ENCODE measurements around the gene USP48. TPM values are rescaled to one million over a fixed set of nuclear protein-coding genes. Genes with fewer than 3 reads are reported as not detected.
"Not testable (repeated sequence)": the region's sequence is repeated elsewhere in the genome, so short reads cannot be mapped to it uniquely, and the experiment has no call there.

USP48 gene
- total RNA-seq, 4 donors from 2014 or later: 23.1 to 92.5 (median 64.4) TPM

DNA sequence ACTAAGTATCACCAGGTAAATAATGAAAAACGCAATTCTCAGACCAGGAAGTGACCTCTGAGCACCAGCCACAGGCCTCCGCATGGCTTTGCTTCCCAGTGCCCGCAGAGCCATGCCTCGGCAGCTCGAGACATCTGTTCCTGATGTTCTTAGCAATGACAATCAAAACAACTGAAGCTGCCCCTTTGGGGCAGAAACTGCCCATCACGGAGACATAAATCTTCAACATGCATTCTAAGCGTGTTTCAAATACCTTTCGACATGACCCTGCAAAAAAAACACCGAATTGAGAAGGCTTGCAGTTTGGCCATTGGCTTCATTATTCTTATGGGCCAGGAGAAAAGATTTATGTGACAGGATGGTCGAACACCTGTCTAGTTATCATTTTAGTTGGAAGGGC is 108.0 kb downstream of the USP48 start:
- no peaks in the 10 kb centered on the region for H3K36me3 ChIP-seq
- H3K9me3 ChIP-seq: no peaks in the 10 kb centered on the region
- intact Hi-C loops (cut with DNase I; ENCODE audit: low total_unique reads): no loop called here
- H3K27me3 ChIP-seq: peaks cover 0 to 6% of the 10 kb centered on the region in 2 donors
- no peak for TF ChIP-seq POLR2A (IDR thresholded peaks at IDR 0.05)
- TF ChIP-seq, protein P1, sequence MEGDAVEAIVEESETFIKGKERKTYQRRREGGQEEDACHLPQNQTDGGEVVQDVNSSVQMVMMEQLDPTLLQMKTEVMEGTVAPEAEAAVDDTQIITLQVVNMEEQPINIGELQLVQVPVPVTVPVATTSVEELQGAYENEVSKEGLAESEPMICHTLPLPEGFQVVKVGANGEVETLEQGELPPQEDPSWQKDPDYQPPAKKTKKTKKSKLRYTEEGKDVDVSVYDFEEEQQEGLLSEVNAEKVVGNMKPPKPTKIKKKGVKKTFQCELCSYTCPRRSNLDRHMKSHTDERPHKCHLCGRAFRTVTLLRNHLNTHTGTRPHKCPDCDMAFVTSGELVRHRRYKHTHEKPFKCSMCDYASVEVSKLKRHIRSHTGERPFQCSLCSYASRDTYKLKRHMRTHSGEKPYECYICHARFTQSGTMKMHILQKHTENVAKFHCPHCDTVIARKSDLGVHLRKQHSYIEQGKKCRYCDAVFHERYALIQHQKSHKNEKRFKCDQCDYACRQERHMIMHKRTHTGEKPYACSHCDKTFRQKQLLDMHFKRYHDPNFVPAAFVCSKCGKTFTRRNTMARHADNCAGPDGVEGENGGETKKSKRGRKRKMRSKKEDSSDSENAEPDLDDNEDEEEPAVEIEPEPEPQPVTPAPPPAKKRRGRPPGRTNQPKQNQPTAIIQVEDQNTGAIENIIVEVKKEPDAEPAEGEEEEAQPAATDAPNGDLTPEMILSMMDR (IDR thresholded peaks at IDR 0.05): no peak
- no peak overlapping the region for H3K4me3 ChIP-seq
- peaks cover 0 to 4% of the 10 kb centered on the region in 2 donors for H3K4me1 ChIP-seq
- no peak overlapping the region for H3K27ac ChIP-seq
- DNase-seq: no peak

DNA sequence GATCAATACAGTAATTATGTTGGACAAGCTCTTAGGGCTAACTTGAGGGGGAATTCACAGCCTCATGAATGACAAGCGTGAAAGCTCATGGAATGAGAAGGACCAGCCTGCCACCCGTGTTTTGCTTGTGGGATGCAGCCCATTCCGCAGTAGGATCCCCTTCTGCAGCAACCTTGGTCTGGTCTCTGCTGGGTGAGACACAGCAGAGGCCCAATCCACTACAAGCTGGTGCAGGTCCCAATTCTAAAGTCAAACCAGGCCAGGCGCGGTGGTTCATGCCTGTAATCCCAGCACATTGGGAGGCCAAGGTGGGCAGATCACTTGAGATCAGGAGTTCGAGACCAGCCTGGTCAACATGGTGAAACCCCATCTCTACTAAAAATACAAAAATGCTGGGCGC is 109.1 kb downstream of the USP48 start:
- H3K27ac ChIP-seq; intact Hi-C loops (cut with DNase I; ENCODE audit: low total_unique reads); H3K27me3 ChIP-seq; H3K36me3 ChIP-seq; H3K4me3 ChIP-seq; H3K9me3 ChIP-seq; DNase-seq: not testable (repeated sequence)
- peaks cover 0 to 13% of the 10 kb centered on the region in 2 donors for H3K4me1 ChIP-seq

DNA sequence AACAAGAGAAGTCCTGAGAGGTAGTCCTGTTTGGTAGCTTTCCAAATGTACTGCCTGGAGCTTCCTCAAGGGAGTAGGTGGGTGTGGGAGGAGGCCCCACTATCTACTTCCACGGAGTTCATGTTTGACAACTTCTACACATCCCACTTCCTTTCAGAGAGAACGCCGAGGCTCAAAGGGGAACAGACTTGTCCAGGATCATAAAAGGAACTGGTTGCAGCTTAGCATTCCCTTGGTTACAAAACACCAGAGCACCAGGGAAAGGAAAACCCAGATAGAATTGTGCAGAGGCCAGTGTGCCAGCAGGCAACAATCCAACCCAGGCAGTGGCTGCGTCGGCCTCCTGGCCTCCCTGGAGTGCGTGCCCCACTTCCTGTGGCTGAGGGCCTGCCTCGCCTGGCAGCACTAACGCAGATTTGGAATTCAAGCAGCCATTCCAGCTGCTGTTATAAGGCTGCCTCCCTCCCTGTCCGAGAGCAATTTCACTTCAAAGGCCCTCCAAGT is 109.6 kb downstream of the USP48 start:
- peak; percentile 41 to 78 for DNase-seq
- Histone ChIP-seq H3K9me3 (no peaks in the 10 kb centered on the region), H3K27ac (no peak overlapping the region), H3K4me1 (peaks cover 0 to 18% of the 10 kb centered on the region in 2 donors), H3K27me3 (peaks cover 14% of the 10 kb centered on the region in 2 donors), H3K4me3 (no peak overlapping the region), H3K36me3 (no peaks in the 10 kb centered on the region)
- TF ChIP-seq POLR2A (IDR thresholded peaks at IDR 0.05): no peak
- TF ChIP-seq, protein P1 (IDR thresholded peaks at IDR 0.05): no peak
- intact Hi-C loops (cut with DNase I; ENCODE audit: low total_unique reads): no loop called here

DNA sequence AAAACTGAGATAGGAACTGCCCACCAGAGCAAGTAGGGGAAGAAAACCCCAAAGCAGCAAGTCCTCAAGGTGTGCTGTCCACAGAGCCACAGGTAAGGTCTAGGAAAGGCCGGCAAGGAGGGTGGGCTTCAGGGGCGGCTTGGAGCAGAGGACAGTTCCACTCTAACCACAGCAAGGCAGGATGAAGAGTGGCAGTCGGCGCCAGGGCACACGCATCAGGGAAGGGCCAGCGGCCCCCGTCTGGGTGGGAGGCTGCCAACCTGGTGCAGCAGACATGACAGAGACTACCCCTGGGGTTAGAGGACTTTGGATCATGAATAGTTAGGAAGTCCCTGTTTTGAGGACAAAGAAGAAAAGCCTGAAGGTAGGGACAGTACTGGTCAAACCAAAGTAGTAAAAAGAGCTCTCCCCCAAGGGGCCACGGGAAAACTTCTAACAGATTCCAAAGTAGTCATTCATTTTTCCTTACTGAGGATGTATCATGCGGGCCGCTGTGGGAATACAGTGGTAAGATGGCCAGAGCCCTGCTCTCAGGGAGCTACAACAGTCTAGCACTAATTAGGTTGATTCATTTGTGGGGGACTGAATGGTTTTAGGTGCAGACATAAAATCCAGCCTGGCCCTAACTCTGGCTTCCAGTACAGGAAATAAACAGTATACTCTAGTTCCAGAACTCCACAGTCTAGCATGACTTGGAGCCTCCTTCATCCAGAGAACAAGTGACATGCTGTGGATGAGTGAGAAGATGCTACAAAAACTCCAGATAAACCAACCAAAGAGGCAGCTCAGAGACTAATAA is 110.3 kb downstream of the USP48 start:
- no peak for DNase-seq
- intact Hi-C loops (cut with DNase I; ENCODE audit: low total_unique reads): no loop called here
- Histone ChIP-seq H3K36me3 (no peaks in the 10 kb centered on the region), H3K27ac (no peak overlapping the region), H3K9me3 (no peaks in the 10 kb centered on the region), H3K4me1 (peaks cover 0 to 18% of the 10 kb centered on the region in 2 donors), H3K4me3 (no peak overlapping the region), H3K27me3 (peaks cover 19% of the 10 kb centered on the region in 2 donors)
- TF ChIP-seq POLR2A (IDR thresholded peaks at IDR 0.05): no peak
- TF ChIP-seq, protein P1 (IDR thresholded peaks at IDR 0.05): no peak

DNA sequence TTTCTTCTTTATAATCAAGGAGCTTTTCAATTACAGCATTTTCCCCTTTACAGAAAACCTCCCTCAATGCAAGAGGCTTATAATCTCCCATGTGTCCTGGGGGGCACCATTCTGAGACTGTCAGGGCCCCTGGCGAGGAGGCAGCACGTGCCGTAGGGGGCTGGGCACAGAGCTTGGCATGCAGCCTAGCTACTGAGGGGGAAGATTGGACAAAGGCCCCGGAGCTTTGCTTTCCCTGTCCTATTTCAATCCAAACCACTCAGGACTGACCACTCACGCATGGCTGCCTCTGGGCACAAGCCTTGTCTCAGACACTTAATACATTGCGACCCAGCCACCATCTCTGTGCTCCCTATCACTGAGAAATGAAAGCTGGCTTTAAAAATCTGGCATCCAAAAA is 111.0 kb downstream of the USP48 start:
- no peak for TF ChIP-seq POLR2A (IDR thresholded peaks at IDR 0.05)
- TF ChIP-seq, protein P1 (IDR thresholded peaks at IDR 0.05): no peak
- intact Hi-C loops (cut with DNase I; ENCODE audit: low total_unique reads): no loop called here
- DNase-seq: no peak
- H3K4me3 ChIP-seq: no peak overlapping the region
- no peaks in the 10 kb centered on the region for H3K36me3 ChIP-seq
- peaks cover 19% of the 10 kb centered on the region in 2 donors for H3K27me3 ChIP-seq
- H3K9me3 ChIP-seq: no peaks in the 10 kb centered on the region
- peaks cover 0 to 18% of the 10 kb centered on the region in 2 donors for H3K4me1 ChIP-seq
- no peak overlapping the region for H3K27ac ChIP-seq
